Pericardium fibroblast (primary cell): ENCODE data around the gene PITPNC1. TPM values are rescaled to one million over a fixed set of nuclear protein-coding genes. Genes with fewer than 3 reads are reported as not detected.

ENCODE experiments used
- total RNA-seq: library from RNA; depleted of rRNA; stranded (reverse); fragments of >200 nt; gene quantifications from 2 replicates; pipeline ENCODE4 v1.2.3, GENCODE V29; 2015

The PITPNC1 gene
- total RNA-seq: 5.0 and 10.4 TPM in 2 replicates

GRCh38 chr17:67376737-67377487 lies at the start of gene PITPNC1:
Gene PITPNC1, plus strand, starts transcription at chr17:67377281.

GRCh38 chr17:67366193-67367157 lies 10.6 kb upstream of the PITPNC1 start, which contains the start of gene PSMD12:
Gene PSMD12, minus strand, starts transcription at chr17:67366577. Its CDS starts 58 bp downstream, at chr17:67366519.

DNA sequence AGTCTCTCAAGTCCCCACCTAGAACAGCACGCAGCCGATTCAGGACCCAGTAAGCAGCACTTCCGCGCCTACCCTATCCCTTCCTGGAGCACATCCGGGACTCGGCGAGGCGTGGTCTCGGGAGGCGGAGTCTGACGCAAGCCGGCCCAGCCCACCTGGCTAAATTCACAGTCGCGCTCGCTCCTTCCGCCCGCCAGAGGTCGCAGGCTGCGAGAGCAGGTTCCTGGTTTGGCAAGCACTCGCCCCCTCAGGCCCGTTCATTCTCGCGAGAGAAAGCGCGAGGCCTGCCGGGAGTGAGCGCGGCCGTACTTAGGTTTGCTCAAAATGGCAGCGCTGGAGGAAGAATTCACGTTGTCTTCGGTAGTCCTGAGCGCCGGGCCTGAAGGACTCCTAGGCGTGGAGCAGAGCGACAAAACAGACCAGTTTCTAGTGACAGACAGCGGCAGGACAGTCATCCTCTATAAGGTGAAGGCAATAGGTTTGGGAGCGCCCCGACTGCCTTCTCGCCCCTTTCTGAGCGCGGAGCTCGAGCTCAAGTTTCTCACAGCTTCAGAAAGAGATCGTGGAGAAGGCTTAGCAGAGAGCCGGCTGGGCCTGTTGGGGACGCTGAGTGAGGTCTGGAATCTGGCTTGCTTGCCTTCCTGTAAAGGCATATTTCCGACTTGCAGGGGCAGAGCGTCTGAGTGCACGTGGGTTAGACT lies 340.7 kb downstream of the PITPNC1 start, which contains the start of gene NOL11:
Gene NOL11, plus strand, starts transcription at position 313 of the 701 bp plus-strand sequence. Its CDS starts 12 bp downstream, at position 325.

Other genes with a start within 250 kb of the PITPNC1 start
- 22.4 and 38.2 TPM in 2 replicates for gene HELZ, start 132.1 kb upstream of the PITPNC1 start, total RNA-seq
- gene PSMD12, start 10.7 kb upstream of the PITPNC1 start, total RNA-seq: 11.3 and 22.0 TPM in 2 replicates